Loucy (cell line): Measurements from ENCODE around the gene TP53I11.

Source experiments
- EZH2phosphoT487 ChIP-seq: fragments of 200-600 bp; IDR thresholded peaks from 2 replicates; pipeline ENCODE4 v1.6.1; 2018; ENCODE audit warnings: antibody characterized with exemption, mild to moderate bottlenecking, moderate library complexity, borderline replicate concordance
- TF ChIP-seq, protein P1 (sequence below): fragments of 200-600 bp; sonication (generic); conservative IDR thresholded peaks from 2 replicates; pipeline ENCODE4 v1.5.1; 2014; ENCODE audit warnings: mild to moderate bottlenecking, antibody characterized with exemption, low read length

DNA sequence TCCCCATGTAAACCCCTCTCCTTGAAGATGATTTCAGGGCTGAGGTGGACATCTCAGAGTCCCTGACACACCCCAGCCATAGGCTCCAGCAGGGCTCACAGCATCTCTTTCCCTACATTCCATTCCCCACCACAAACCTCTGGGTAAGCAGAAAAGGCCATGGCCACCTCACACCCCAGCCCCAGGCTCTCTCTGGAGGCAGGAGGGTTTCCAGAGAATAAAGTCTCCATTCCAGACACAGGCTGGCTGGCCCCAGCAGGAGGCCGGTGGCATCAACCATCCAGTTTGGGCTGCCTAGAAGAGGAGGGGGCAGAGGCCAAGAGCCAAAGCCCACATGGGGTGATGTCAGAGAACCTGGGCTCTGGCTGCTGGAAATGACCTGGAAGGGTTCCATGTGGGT is 61.4 kb downstream of the TP53I11 start:
- TF ChIP-seq, protein P1, sequence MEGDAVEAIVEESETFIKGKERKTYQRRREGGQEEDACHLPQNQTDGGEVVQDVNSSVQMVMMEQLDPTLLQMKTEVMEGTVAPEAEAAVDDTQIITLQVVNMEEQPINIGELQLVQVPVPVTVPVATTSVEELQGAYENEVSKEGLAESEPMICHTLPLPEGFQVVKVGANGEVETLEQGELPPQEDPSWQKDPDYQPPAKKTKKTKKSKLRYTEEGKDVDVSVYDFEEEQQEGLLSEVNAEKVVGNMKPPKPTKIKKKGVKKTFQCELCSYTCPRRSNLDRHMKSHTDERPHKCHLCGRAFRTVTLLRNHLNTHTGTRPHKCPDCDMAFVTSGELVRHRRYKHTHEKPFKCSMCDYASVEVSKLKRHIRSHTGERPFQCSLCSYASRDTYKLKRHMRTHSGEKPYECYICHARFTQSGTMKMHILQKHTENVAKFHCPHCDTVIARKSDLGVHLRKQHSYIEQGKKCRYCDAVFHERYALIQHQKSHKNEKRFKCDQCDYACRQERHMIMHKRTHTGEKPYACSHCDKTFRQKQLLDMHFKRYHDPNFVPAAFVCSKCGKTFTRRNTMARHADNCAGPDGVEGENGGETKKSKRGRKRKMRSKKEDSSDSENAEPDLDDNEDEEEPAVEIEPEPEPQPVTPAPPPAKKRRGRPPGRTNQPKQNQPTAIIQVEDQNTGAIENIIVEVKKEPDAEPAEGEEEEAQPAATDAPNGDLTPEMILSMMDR = no peak
- no peak for TF ChIP-seq EZH2phosphoT487
